Measurements from ENCODE around the gene ABHD12.

The ABHD12 gene

DNA sequence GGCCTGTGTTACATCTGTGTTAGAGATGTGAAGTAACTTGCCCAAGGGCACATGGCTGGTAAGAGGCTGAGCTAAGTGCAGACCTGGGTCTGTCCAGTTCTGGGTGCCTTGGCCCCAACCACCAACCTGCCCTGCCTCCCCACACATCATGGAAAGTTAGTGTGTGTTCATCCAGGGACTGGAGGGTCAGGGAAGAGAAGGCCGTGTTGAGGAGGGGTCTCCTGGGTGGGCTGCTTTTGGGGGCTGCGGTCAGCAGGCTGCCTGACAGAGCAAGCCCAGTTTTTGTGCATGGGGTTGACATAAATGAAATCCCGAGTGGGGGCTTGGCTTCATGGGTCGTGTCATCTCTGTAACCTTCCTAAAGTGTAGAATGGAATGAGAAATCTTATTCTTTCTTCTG lies 131.8 kb downstream of the ABHD12 start:
- TF ChIP-seq, protein P1, sequence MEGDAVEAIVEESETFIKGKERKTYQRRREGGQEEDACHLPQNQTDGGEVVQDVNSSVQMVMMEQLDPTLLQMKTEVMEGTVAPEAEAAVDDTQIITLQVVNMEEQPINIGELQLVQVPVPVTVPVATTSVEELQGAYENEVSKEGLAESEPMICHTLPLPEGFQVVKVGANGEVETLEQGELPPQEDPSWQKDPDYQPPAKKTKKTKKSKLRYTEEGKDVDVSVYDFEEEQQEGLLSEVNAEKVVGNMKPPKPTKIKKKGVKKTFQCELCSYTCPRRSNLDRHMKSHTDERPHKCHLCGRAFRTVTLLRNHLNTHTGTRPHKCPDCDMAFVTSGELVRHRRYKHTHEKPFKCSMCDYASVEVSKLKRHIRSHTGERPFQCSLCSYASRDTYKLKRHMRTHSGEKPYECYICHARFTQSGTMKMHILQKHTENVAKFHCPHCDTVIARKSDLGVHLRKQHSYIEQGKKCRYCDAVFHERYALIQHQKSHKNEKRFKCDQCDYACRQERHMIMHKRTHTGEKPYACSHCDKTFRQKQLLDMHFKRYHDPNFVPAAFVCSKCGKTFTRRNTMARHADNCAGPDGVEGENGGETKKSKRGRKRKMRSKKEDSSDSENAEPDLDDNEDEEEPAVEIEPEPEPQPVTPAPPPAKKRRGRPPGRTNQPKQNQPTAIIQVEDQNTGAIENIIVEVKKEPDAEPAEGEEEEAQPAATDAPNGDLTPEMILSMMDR (IDR thresholded peaks at IDR 0.05; ENCODE audit: low read depth, low read length) = no peak
- DNase-seq (ENCODE audit: extremely low read depth, low read depth) = no peak

DNA sequence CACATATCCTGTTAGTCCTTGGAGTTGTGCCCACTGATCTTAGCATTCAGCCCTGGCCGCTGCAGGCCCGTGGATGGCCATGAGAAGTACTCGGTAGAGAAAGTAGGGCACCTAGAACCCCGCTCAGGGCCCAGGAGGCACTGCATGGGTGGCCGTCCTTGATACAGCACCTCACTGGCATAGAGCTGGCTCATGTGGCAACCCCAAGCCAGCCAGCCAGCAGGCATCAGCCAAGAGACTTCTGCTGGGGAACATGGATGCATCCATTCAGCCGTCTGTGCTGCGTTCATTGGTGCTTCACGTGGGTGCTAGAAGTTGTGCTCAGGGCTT lies 132.2 kb downstream of the ABHD12 start:
- no peak for DNase-seq (ENCODE audit: extremely low read depth, low read depth)
- TF ChIP-seq, protein P1 (IDR thresholded peaks at IDR 0.05; ENCODE audit: low read depth, low read length) = no peak

DNA sequence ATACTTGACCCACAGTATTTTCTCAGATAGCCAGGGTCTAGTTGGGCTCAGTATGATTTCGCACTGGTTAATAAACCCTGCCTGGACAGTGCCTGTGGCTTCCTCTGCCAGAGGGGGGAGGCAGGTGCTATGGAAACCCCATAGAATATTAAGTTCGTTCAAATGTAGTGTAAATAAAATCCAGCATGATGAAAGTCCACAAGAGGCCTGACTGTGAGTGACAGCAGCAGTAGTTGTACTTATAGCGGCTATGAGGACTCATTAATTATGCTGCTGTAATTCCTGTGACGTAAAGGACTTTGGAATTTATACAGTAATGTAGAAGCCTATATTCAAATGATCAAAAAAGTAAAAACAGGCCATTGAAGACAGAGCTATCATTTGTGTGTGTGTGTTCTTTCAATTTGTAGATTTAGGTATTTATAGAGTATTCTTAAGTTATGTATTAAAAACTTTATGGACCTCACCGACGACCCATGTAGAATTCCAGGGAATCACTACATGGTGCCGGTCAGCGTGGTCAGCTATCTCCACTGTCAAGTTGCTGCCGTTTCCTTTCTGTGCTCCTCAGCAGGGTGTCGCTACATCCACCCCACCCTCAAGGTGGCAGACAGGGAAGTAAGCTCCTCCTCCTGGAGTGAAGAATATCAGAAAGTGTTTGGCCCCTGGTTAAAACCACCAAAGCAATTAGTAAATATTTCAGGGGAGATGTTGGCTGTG lies 132.7 kb downstream of the ABHD12 start:
- TF ChIP-seq, protein P1 (IDR thresholded peaks at IDR 0.05; ENCODE audit: low read depth, low read length) = no peak
- no peak for DNase-seq (ENCODE audit: extremely low read depth, low read depth)

DNA sequence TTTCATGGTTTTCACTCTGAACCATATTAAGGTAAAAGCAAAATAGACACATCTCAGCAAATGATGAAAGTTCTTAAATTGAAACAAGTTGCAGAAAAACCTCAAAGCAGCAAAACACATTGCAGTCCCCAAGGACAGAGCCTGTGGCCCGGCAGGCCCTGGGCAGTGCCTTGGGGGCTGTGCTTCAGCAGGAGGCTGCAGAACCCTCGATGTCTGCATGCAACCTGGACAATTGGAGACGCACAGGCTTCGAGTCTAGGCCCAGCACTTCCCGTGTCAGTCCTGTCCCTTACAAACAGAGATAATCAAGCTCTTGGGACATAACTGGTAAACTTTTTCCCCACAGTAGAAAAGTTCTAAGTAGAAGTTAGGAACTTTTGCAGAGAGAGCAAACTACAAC lies 133.5 kb downstream of the ABHD12 start:
- DNase-seq (ENCODE audit: extremely low read depth, low read depth) = no peak
- TF ChIP-seq, protein P1 (IDR thresholded peaks at IDR 0.05; ENCODE audit: low read depth, low read length) = no peak

DNA sequence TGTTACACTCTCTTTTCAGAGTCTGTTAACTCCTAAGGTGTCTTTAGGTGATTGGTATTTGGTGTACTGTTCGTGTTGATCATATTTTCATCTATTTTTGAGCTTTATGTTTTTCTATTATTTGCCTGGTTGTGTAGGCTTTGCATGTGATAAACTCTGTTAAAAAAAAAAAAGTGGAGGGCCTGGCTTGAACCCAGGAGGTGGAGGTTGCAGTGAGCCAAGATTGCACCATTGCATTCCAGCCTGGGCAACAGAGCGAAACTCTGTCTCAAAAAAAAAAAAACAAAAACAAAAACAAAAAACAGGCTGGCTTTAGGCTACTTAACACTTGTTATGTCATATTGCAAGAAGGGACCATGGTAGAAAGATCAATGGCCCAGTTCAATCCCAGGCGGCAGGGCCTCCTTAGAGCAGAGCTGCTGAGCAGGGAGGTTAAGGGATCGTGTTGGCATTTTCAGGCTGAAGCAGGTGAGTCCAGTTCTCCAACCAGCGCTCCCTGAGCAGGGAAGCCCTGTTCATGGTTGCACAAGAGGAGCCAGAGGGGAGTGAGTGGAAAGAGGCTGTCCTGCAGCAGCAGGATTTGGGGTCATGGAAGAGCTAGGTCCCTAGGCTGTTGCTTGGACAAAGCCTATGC lies 134.3 kb downstream of the ABHD12 start:
- TF ChIP-seq, protein P1 (IDR thresholded peaks at IDR 0.05; ENCODE audit: low read depth, low read length) = no peak

DNA sequence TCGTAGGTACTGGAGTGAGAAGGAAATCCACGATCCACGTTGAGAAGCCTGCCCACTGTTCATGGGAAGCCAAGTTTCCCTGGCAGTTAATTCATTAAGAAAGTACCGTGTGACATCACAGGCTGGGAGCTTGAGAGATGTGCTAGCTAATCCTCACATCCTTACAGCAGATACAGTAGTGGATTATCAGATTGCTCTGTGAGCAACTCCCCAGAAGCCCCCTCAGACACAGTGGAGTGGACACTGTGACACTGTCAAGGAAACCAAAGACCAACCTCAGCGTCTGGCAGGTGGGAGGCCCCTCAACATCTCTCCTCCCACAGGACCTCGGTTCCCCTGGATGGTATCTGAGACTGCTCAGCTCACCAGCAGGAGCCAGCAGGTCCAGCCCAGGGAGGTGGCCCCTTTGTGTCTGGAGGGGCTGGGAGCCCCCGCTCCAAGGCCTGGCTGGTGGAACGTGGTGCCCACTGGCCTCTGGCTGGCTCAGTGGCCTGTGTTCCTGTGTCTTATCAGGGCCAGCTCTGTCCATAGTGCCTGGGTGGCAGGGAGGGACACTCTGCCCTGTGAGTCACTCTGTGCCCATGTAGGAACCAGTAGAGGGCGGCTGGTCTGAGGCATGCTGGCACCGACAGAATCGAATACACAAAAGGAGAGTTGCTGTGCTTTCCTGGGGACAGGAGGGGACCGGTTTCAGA lies 135.5 kb downstream of the ABHD12 start:
- TF ChIP-seq, protein P1 (IDR thresholded peaks at IDR 0.05; ENCODE audit: low read depth, low read length) = no peak
- DNase-seq (ENCODE audit: extremely low read depth, low read depth) = no peak

More for the DNA sequence above, 134.3 kb downstream of the ABHD12 start:
- DNase-seq (ENCODE audit: extremely low read depth, low read depth) = no peak

DNA sequence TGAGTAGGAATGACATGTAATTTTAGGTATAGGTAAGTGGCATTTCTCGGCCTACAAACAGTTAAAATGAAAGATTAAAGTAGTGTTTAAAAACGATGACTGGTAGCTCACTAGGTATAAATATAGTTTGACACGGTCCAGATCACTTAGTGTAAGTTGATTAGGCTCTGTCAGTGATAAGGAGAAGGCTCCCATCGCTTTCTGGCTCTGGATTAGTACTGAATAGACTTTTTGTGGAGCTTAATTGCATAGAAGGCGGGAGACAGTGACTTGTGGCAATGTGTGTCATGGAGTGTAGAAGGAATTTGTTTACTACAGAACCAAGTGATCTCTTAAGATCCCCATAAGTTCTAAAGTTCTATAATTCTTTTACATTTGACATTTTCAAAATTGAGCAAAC lies 136.1 kb downstream of the ABHD12 start:
- TF ChIP-seq, protein P1 (IDR thresholded peaks at IDR 0.05; ENCODE audit: low read depth, low read length) = no peak
- DNase-seq (ENCODE audit: extremely low read depth, low read depth) = no peak
